ENCODE data around the gene C1orf210. TPM values are rescaled to one million over a fixed set of nuclear protein-coding genes. Genes with fewer than 3 reads are reported as not detected.

Gene C1orf210
- total RNA-seq, 1 donor from 2014 or later = not detected

DNA sequence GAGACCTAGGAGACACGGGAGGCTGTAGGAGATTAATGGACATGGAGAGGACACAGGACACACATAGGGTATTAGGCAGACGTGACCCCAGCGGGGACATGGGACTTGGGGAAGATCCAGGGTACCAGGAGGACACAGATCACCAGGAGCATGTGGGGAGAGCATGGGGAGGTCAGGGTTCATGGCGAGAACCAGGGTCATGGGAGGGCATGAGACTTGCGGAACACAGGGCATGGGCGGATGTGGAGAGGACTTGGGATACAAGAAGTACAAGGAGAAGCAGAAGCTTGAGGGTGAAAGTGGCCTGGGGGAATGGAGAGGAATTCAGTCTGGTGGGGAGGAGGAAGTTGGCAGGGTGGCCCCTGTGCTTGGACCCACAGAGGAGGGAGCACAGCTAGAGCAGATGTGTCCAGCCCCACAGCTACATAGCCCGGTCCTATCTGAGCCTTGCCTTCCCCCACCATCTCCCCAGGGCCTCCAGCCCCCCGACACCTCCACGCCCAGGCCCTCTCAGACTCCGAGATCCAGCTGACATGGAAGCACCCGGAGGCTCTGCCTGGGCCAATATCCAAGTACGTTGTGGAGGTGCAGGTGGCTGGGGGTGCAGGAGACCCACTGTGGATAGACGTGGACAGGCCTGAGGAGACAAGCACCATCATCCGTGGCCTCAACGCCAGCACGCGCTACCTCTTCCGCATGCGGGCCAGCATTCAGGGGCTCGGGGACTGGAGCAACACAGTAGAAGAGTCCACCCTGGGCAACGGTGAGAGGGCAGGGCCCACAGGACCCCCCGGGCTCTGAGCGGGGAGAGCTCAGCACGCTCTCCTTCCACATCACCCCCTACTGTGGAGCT lies 27.5 kb upstream of the C1orf210 start:
- intact Hi-C loops (cut with micrococcal nuclease) = no loop called here

DNA sequence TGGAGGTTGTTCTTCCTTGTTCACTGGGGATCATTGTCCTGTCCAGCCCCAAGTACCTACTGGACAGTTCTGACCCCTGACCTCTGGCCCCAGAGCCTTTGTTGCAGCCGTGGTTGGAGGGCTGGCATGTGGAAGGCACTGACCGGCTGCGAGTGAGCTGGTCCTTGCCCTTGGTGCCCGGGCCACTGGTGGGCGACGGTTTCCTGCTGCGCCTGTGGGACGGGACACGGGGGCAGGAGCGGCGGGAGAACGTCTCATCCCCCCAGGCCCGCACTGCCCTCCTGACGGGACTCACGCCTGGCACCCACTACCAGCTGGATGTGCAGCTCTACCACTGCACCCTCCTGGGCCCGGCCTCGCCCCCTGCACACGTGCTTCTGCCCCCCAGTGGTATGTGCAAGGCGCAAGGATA lies 26.8 kb upstream of the C1orf210 start:
- intact Hi-C loops (cut with micrococcal nuclease) = no loop called here

DNA sequence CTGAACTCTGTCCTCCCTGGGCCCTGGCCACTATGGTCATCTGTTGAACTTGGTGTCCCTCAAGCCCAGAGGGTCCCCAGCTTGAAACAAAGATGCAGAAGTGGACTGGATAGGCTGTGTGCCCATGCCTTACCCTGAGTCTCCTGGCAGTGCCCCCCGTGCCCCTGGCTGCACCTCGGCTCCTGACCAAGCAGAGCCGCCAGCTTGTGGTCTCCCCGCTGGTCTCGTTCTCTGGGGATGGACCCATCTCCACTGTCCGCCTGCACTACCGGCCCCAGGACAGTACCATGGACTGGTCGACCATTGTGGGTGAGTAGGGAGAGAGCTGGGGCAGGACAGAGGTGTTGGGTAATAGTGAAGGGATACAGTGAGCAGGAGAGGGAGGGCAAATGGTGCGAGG lies 26.1 kb upstream of the C1orf210 start:
- intact Hi-C loops (cut with micrococcal nuclease) = no loop called here

DNA sequence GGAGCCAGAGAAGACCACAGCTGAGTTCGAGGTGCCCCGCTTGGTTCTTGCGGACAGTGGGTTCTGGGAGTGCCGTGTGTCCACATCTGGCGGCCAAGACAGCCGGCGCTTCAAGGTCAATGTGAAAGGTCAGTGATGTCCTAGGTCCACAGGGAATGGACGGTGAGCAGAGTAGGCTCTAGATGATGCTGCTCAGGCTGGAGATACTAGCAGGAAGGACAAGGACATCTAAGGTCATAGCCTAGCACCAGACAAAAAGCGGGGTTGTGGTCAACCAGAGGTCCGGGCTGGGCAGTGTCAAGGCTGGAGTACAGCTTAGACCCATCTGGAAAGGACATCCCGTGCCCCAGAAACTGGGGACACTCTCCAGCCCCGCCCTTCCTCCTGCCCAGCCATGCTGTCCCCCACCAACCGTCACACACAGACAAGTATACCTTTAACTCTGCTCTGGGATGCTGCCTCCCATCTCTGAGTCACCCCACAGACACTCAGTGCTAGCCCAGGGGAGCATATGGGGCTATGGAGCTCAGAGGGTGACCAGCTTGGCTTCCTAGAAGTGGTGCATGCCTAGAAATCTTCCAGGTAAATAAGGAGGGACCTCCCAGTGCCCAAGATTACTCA lies 24.1 kb upstream of the C1orf210 start:
- intact Hi-C loops (cut with micrococcal nuclease) = no loop called here

DNA sequence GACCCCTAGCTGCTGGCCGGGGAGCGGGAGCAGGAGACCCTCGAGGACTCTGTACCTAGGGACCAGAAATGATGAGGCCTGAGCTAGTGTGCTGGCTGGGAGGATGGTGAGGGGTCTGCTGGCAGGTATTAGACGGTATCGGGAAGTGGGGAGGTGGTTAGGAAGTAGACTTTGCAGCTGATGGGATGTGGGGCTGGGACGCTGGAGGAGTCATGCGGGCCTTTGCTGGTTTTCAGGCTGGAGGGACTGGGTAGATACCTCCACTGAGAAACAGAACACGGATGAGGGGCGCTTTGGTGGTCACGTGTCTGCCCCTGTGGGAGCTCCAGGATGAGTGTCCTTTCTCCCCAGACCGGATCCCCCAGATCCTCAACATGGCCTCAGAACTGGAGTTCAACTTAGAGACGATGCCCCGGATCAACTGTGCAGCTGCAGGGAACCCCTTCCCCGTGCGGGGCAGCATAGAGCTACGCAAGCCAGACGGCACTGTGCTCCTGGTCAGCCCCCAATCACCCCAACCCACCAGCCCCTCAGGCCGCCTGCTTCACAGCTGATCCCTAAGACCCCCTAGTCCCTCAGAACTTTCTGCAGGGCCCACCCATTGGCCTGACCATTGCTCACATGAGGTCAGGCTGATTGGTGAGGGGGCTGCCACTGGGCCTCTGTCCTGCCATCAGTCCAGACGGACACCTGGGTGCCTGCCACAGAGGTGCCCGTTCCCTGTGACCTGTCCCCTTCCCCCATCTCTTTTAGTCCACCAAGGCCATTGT lies 23.4 kb upstream of the C1orf210 start:
- intact Hi-C loops (cut with micrococcal nuclease) = no loop called here

DNA sequence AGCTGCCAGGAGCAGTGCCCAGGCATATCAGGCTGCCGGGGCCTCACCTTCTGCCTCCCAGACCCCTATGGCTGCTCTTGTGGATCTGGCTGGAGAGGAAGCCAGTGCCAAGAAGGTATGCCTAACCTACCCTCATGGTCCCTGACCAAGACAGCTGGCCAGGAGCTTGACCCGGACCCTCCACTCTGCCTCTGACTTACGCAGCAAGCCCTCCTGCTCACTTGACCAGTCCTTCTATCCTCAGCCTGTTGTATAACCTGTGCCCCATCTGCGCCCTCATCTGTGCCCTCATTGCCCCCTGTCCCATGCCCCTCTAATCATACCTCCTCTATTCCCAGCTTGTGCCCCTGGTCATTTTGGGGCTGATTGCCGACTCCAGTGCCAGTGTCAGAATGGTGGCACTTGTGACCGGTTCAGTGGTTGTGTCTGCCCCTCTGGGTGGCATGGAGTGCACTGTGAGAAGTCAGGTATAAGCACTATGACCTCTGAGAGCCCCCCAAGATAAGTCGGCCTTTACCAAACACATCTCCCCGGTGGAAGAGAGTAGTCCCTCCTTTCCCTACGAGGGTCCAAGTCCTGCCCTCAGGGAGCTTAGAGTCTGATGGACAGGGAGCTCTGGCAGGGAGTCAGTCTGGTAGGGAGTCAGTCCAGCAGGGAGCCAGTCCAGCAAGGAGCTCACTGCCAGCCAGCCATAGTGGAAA lies 22.2 kb upstream of the C1orf210 start:
- intact Hi-C loops (cut with micrococcal nuclease) = no loop called here

DNA sequence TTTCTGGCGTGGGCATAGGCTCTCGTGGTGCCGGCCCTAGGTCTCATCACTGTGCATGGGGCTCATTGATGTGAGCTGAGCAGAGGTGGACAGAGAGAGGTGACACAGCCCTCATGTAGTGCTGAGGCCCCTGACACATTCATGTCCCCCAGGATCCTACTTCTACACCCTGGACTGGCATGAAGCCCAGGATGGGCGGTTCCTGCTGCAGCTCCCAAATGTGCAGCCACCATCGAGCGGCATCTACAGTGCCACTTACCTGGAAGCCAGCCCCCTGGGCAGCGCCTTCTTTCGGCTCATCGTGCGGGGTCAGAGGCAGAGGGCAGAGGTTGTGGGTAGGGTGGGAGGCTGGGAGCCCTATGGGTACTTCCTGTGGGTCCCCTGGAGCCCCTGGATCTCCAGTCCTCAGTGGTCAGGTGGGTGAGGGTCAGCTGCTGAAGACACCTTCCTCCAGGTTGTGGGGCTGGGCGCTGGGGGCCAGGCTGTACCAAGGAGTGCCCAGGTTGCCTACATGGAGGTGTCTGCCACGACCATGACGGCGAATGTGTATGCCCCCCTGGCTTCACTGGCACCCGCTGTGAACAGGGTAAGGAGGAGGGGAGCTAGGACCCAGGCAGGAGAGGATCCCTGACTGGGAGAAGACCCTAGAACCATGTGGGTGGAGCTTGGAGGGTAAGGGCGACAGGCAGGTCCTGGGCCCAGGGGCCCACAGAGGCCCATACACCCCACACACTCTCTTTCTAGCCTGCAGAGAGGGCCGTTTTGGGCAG lies 21.5 kb upstream of the C1orf210 start:
- intact Hi-C loops (cut with micrococcal nuclease) = no loop called here

DNA sequence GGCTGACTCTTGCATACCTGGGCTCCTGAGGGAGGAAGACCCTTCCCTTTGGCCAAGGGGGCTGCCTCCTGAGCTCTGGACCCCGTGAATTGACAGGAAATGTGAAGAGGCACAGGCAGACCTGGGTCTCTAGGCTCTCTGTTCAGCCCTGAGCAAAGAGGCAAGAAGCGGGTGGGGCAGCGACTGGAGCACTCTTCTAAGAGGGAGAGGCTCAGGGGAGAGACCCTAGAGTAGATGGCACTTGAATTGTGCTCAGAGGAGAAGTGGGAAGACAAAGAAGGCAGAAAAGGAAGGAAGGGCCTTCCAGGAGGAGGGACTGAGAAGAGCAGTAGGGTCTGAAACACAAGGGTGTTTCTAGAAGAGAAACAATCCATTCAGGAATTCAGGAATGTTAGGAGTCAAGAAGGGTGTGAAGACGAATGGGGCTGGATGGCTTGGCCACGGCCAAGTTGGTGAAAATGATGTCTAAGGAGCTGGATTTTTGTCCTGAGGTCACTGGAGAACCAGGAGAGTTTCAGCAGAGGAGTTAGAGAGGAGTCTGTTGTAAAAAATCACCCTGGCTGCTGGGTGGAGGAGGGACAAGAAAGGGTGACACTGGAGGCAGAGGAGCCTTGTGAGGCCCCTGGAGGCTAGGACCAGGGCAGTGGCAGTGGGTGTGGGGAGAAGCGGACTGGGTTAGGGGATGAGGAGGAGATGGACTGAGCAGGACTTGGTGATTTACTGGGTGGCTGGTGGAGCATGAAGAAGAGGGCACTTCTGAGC lies 20.7 kb upstream of the C1orf210 start:
- intact Hi-C loops (cut with micrococcal nuclease) = no loop called here

DNA sequence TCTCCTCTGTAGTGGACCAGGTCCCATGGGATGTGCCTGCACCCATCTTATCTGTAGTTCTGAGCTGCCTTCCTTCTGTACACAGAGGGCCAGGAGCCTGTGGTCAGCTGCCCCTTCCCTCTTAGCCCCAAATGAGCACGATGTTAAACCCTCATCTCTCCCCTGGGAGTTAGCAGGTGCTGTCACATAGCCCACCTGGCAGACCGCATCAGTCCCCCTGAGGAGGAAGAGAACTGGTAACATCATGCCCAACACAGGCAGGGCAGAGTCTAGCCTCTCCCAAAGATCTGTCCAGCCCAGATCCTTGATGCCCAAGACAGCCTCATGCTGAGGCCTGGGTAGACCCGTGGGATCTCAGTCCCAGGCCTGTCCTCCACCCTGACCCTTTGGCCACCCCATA lies 20.1 kb upstream of the C1orf210 start:
- intact Hi-C loops (cut with micrococcal nuclease) = no loop called here

DNA sequence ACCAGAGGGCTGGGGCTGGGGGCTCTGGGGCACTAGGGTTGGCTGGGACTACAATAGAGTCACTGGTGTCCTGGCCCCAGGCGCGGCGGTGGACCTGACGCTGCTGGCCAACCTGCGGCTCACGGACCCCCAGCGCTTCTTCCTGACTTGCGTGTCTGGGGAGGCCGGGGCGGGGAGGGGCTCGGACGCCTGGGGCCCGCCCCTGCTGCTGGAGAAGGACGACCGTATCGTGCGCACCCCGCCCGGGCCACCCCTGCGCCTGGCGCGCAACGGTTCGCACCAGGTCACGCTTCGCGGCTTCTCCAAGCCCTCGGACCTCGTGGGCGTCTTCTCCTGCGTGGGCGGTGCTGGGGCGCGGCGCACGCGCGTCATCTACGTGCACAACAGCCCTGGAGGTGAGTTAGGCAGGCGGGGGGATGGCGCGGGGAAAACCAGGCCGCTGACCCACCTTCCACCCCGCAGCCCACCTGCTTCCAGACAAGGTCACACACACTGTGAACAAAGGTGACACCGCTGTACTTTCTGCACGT lies 19.5 kb upstream of the C1orf210 start:
- intact Hi-C loops (cut with micrococcal nuclease) = no loop called here

DNA sequence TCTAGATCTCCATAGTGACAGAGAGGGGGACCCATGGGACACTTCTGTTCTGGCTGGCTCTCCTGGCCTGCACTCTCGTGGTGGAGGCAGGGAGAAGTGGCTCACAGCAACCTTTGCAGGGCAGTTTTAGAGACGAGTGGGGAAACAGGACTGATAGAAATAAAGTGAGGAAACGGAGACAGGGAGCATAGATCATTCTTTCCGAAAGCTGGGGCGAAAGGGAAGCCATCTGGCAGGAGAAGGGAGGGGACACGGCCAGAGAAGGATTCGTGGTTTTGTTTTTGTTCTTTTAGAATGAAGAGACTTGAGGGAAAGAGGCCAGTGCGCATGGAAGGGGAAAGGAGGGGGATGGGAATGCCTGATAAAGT lies 18.9 kb upstream of the C1orf210 start:
- intact Hi-C loops (cut with micrococcal nuclease) = no loop called here

DNA sequence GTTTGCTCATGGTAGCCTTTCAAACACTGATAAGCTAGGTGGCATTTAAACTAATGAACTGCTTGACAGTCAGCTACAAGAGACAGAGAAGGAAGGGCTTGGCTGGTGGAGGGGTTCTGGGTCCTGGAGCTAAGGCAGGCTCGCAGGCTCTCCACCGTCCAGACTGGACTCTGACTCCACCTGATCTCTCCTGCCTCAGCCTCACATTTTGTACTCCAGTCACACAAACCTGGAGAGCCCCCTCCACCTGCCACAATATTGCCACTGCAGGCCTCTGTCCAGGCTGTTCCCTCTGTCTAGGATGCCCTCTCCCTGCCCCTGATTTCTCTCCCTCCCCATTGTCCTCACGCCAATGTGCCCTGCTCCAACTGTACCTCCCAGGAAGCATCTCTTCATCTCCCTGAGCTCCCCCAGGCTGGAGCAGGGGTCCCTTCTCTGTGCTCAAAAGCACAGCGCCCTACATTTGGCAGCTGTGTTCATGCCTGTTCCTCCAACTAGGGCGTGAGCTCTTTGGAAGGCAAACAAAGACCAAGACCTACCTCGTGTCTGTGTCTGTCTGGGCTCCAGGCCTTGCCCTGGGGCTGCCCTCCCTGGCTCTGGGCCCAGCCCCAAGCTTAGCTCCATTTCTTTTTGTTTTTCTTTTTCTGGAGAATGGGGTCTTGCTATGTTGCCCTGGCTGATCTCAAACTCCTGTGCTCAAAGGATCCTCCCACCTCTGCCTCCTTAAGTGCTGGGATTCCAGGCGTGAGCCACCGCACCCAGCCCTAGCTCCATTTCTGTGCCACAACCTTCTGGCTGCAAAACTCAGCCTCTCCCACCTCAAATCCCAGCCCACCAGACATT lies 18.3 kb upstream of the C1orf210 start:
- intact Hi-C loops (cut with micrococcal nuclease) = no loop called here

DNA sequence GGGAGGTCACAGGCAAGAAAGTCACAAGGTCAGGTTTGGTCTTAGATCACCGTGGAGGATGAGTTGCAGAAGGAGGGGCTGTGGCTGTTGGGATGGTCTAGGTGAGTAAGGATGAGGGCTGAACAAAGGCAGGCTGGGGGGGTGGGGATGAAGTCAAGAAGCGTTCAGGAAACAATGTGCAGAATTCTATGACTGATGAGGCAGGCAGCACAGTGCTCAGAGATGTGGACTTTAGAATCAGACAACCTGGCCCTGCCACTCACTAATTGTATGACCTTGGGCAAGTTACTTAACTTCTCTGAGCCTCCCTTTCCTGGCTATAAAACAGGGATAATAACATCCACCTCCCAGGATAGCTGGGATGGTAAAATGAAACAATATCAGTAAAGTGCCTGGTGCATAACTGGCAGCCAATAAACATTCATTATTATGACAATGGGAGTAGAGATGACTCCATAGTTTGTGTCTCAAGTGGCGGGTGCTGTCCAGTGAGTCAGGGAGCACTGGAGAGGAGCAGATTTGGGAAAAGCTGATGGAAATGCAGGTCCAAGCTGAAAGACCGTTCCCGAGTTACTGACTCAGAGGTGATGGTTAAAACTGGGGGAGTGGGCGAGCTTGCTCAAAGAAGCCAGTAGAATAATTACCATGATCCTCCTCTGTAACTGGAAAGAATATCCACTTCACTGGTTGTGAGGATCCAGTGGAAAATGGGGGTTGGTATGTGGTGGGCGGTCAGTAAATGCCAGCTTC lies 17.5 kb upstream of the C1orf210 start:
- intact Hi-C loops (cut with micrococcal nuclease) = no loop called here

DNA sequence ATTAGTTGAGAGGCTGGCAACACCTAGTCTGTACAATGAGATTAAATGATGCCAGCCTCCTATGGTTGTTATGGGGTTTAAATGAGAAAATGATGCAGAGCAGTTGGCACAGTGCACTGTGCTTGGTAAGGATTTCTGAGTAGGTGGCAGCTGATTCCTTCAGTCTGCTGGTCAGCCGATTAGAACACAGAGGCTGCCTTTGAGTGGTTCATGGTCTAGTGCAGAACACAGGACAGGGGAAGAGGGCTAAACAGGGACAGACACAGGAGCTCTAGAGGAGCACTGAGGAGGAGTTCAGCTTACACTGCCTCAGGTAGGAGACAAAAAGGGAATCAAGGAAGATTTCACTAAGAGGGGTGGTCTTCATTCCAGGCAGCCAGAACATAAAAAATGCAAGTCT lies 16.8 kb upstream of the C1orf210 start:
- intact Hi-C loops (cut with micrococcal nuclease) = no loop called here

DNA sequence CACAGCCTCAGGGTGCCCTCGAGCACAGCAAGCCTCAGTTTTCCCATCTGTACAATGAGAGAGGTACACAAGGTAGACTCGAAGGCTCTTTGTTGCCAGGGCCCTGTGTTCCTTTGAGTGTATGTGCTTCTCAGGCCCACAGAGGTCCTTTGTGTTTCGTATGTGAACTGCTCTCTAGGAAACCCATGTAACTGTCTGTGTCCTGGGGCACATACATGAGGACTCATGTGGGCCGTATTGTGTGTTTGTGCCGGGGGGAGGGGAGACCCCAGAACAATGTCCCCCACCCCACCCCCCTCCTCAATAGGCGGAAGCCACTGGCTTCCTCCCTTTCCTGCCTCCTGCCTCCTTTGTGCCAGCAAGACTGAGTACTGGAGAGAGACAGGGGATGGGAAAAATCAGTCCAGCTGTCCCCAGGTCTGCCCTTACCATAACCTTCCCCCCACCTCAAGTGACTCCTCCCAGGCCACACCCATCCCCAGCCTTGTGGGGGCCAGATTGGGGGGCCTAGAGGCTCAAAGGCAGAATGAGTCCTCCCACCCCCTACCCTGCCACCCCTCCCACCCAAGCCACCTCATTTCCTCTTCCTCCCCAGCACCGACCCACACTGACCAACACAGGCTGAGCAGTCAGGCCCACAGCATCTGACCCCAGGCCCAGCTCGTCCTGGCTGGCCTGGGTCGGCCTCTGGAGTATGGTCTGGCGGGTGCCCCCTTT lies 15.2 kb upstream of the C1orf210 start, which contains the start of gene TIE1:
TIE1 (plus strand) TSS at position 605 of the 717 bp plus-strand sequence; CDS start at position 695, 90 bp downstream.
- intact Hi-C loops (cut with micrococcal nuclease) = no loop called here

DNA sequence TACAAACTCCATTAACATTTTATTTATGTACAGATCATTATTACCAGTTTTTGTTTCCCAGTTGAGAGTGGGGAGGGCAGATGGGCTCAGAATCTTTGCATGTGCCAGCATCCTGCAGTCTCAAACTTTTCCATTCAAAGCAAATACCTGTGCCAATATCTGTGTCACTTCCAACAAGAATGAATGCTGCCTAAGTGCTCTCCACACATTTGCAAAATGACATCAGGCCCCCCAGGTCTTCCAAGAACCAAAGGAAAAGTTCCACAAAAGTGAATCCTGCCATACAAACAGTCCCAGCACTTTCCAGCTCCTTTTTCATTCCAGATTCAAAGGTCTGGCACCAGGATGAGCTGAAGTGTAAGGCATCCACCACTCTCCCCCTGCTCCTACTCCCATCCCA lies 13.7 kb upstream of the C1orf210 start:
- intact Hi-C loops (cut with micrococcal nuclease) = no loop called here

DNA sequence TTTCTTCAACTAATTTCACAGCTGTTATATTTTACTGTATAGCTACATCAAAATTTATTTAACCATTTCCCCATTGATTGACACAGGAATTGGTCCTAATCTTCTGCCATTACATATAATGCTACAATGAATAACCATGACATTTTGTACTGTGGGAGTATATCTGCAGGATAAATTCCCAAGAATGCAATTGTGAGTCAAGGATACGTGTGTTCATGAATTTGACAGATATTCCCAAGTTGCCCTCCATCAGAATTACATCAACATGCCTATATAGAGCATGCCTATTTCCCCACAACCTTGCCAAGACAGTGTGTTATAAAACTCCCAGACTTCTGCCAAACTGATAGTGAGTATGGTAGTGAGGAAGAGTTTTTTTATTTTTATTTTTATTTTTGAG lies 12.7 kb upstream of the C1orf210 start:
- intact Hi-C loops (cut with micrococcal nuclease) = no loop called here

Measured in T-helper 2 cell treated with Interferon-gamma antibody and Interleukin-4, amounts not matched to agents 100 ng/mL and 5 ng/mL, for 36 hours (primary cell).